ENCODE data around the gene MYO16. TPM values are rescaled to one million over a fixed set of nuclear protein-coding genes. Genes with fewer than 3 reads are reported as not detected.

MYO16 gene
- polyA plus RNA-seq, 1 donor: 0.50 TPM

GRCh38 chr13:108663710-108664109 is 34.3 kb downstream of the MYO16 start:
- DNase-seq: no peak

DNA sequence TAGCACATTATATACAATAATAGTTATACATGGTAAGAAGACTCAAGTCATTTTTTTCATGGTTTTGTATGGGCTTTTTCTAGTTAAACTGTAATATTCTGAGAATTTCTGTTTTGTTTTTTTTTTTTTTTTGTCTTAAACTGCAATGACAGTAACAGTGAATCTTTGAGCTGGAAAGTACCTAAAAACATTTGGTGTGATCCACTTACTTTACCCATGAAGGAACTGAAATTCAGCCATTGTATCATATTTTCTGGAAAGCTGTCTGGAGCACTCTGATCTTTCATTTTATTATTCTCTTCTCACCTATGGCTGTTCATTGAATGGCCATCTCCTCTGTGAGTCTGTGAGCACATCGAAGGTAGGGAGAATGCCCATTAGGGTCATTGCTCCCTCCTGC is 37.8 kb downstream of the MYO16 start:
- no peak for DNase-seq

- DNase-seq: no peak
Measured at GRCh38 chr13:108669381-108669780, 40.0 kb downstream of the MYO16 start.

- no peak for DNase-seq
Measured at GRCh38 chr13:108674346-108674745, 44.9 kb downstream of the MYO16 start.

- no peak for DNase-seq
Measured at GRCh38 chr13:108674771-108675170, 45.4 kb downstream of the MYO16 start.

- DNase-seq: no peak
Measured at GRCh38 chr13:108676620-108677019, 47.2 kb downstream of the MYO16 start.

GRCh38 chr13:108677806-108678205 is 48.4 kb downstream of the MYO16 start:
- no peak for DNase-seq

- no peak for DNase-seq
Measured at GRCh38 chr13:108680011-108680410, 50.6 kb downstream of the MYO16 start.

- DNase-seq: no peak
Measured at GRCh38 chr13:108681986-108682575, 52.7 kb downstream of the MYO16 start.

DNA sequence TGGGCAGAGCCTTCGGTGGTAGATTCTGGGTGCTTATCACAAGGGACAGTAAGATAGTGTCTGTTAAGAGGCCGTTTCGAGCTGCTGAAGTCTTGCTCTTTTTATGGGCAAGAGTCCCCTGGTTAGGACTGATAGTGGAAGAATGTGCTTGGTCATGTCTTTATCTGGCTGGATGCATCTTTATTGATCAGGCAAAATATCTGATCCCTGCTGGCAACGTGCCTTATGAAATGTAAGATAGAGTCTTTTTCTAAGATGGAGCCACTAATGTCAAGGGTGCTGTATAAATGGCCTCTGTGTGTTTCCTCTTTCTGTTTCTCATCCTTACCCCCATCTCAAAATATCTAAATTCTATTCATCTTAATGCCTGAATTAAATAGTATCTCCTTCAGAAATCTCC is 53.3 kb downstream of the MYO16 start:
- DNase-seq: no peak

DNA sequence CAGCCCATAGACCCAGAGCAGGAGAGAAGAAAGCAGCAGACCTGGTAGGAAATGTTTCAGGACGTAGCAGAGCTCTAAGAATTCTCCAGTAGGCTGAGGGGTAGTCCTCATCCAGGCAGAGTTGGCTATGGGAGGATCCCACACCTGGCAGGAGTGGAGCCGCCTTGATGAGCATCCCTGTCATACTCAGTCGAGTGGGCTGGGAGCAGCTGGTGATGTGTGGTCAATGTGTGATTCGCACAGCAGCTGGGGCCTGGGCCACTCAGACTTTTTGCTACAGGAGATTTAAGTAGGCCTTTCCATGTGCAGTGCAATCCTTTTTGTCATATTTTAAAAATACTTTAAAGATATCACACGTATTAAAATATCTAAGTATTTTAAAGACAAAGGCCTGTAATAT is 56.6 kb downstream of the MYO16 start:
- no peak for DNase-seq

DNA sequence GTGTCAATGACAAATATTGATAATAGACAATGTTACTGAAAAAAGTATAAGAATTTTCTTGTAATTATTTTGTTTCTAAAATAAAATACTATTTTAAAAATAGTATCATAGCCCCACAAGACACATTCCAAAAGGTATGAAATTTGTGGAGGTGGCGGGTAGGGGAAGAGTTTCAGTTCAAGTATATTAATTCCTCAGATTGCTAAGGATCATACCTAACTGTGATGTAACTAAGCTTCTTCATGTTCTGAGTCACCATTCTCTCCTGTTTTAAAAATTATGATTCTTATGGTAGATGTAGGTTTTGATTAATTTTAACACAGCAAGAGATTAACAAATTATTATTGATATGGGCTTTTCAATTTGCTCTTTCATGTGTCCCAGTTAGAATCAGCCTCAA is 61.3 kb downstream of the MYO16 start:
- no peak for DNase-seq

DNA sequence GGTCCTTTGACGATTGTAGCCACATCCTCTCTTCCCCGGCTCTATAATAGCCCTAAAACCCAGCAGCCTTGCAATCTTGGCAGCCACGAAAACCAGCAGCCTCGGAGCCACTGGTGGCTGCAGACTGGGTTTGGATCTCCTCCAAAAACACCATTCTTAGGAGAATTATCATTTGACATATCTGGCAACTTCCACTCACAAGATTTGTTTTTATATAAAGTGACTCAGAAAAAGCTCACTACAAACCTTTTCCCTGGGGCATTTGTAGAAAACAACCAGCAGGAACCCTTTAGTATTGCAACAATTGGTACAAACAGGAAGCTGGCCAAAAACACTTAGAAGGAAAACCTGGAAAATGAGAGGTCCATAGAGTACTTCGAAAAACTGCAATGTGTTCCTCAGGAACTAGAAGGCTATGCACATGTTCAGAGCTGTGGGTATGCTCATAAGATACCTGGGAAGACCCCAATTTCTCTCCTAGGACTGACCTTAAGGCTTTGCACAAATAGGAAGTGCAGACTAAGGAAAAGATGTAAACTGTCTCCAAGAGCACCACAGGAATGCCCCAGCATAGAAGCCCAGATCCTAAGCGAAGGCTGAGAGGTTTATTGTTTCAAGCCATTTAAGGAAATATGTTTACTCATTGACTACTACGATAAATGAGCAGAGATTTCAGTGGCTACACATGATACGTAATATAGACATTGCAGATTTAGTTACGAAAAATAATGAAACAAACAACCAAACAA is 71.2 kb downstream of the MYO16 start:
- no peak for DNase-seq

- no peak for DNase-seq
Measured at GRCh38 chr13:108702171-108702570, 72.8 kb downstream of the MYO16 start.

GRCh38 chr13:108705031-108705430 is 75.6 kb downstream of the MYO16 start:
- no peak for DNase-seq

GRCh38 chr13:108707584-108707983 is 78.2 kb downstream of the MYO16 start:
- DNase-seq: no peak

DNA sequence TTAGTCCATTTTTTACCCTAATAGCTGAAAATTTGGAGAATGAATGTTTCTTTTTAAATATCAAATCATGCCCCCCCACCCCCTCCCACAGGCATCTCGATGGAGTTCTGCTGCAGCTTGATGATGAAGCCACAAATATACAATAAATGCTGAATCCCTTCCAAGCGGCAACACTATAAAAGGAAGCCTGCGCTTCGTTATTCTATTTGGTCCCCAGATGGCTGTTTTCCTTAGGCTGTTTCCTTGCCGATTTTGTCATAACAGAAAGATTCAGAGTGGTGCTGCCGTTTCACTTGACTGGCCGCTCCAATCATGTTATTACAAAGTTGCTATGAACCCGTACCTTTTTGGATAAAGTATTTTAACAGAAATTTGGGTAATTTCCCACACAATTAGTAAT is 79.5 kb downstream of the MYO16 start:
- DNase-seq: no peak

DNA sequence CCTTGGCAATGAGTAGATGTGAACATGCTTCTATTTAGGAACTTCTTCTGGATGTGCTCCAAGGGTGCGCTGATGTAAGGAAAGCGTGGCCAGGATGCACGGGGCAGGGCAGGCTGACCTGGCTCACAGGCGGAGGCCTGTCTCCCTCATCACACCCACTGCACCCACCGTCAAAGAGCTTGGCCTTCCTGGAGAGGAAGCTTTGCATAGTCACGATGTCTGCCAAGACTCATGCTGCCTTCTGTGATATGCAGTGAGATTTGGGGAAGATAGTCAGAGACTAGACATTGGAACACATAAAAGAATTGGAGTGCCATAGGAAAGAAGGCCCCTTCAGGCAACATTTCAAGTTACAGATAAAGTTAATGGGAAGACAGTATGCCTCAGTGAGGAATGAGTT is 82.0 kb downstream of the MYO16 start:
- DNase-seq: no peak

DNA sequence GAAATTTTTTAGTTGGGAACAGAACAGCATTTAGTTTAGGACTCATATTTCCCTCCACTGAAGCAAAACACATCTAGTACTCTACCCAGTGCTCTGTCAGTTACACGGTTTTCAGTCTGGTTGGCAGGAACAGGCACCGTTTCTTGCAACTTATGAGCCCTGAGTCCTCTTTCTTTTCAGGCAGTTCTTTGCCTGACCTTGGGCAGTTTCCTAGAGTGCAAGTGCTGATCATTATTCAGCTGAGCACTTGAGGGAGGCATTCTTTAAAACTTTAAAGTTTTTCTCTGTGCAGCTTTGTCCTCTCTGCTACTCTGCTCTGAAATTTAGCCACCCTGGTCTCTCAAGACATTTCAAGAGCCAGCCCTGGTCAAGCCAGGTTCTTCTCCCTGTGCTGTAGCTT is 96.1 kb downstream of the MYO16 start:
- no peak for DNase-seq

DNA sequence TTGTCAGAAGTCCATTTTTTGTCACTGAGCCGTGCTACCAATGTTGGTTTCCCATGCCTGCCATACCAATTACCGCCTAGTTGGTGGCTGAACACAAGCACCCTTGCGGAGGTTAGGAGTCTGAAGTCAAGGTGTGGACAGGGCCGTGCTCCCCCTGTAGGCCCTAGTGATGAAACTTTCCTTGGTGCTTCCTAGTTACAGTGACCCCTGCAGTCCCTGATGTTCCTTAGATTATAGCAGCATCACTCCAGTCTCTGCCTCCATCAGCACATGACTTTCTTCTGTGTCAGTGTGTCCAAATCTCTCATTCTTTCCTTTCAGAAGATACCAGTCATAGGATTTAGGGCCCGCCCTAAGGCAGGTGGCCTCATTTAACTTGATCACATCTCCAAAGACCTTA is 99.0 kb downstream of the MYO16 start:
- DNase-seq: no peak

- DNase-seq: no peak
Measured at GRCh38 chr13:108733022-108733560, 103.7 kb downstream of the MYO16 start.

- no peak for DNase-seq
Measured at GRCh38 chr13:108734676-108735075, 105.3 kb downstream of the MYO16 start.

- DNase-seq: no peak
Measured at GRCh38 chr13:108741930-108742329, 112.5 kb downstream of the MYO16 start.
